NAMALWA (cell line): ENCODE results near the gene FXYD1.
A peak's percentile ranks its signal among the peaks of the same experiment; 100 is the strongest.
"Not testable (repeated sequence)": the region's sequence is repeated elsewhere in the genome, so short reads cannot be mapped to it uniquely, and the experiment has no call there.

Experiments used
- DNase-seq: peaks from one replicate; pipeline ENCODE4 v3.0.0-alpha.2; 2015; ENCODE audit warnings: low spot score

FXYD1 gene

GRCh38 chr19:35125270-35125717 is 13.3 kb upstream of the FXYD1 start:
- DNase-seq: no peak

GRCh38 chr19:35125749-35126623 is 12.6 kb upstream of the FXYD1 start:
- no peak for DNase-seq

GRCh38 chr19:35126624-35126959 is 12.0 kb upstream of the FXYD1 start:
- DNase-seq: no peak

- DNase-seq: no peak
Observed at GRCh38 chr19:35127871-35128270, 10.8 kb upstream of the FXYD1 start.

- DNase-seq: no peak
Observed at GRCh38 chr19:35128398-35129057, 10.1 kb upstream of the FXYD1 start.

- DNase-seq: not testable (repeated sequence)
Observed at GRCh38 chr19:35129724-35130274, 8.8 kb upstream of the FXYD1 start.

- DNase-seq: no peak
Observed at GRCh38 chr19:35130761-35131720, 7.6 kb upstream of the FXYD1 start.

- DNase-seq: no peak
Observed at GRCh38 chr19:35132254-35132653, 6.4 kb upstream of the FXYD1 start.

GRCh38 chr19:35133826-35134225 is 4.8 kb upstream of the FXYD1 start:
- DNase-seq: no peak

GRCh38 chr19:35134601-35135242 is 3.9 kb upstream of the FXYD1 start, which contains the start of gene LGI4:
TSS of gene LGI4 (minus strand) at chr19:35135059. CDS start at chr19:35134680, 379 bp downstream.
- DNase-seq: no peak

- DNase-seq: peak; percentile 82
Observed at GRCh38 chr19:35135389-35135909, 3.2 kb upstream of the FXYD1 start.

- DNase-seq: no peak
Observed at GRCh38 chr19:35136231-35136630, 2.4 kb upstream of the FXYD1 start.

- peak; percentile 36 for DNase-seq
Observed at GRCh38 chr19:35136977-35137702, 1.5 kb upstream of the FXYD1 start.

GRCh38 chr19:35140207-35140961 is 1.8 kb downstream of the FXYD1 start:
- DNase-seq: no peak

- DNase-seq: peak; percentile 94
Observed at GRCh38 chr19:35140962-35141836, 2.6 kb downstream of the FXYD1 start.

- DNase-seq: peak; percentile 64
Observed at GRCh38 chr19:35141837-35142605, 3.4 kb downstream of the FXYD1 start.

- DNase-seq: peak; percentile 68
Observed at GRCh38 chr19:35142606-35143230, 4.1 kb downstream of the FXYD1 start.
